HepG2 (cell line): Measurements from ENCODE around the gene CRAT. TPM values are rescaled to one million over a fixed set of nuclear protein-coding genes. Genes with fewer than 3 reads are reported as not detected.

ENCODE experiments used
- CREM ChIP-seq, 2 experiments: sonication (generic) in 1 of 2; formaldehyde crosslinking in 1 of 2; IDR thresholded peaks; 2 replicates each; pipeline versions ENCODE4 v1.4.0 to v1.6.1; 2016 to 2020; ENCODE audit warnings: antibody characterized with exemption in 1 of 2, mild to moderate bottlenecking in 1 of 2, missing genetic modification reagents in 1 of 2
- ELF4 ChIP-seq: sonication (generic); formaldehyde crosslinking; IDR thresholded peaks from 2 replicates; pipeline ENCODE4 v1.5.0; 2020; ENCODE audit warnings: missing genetic modification reagents, mild to moderate bottlenecking, moderate library complexity, borderline replicate concordance
- JARID2 ChIP-seq: sonication (generic); formaldehyde crosslinking; IDR thresholded peaks from 2 replicates; pipeline ENCODE4 v1.8.1; 2023; ENCODE audit warnings: missing genetic modification reagents, inconsistent platforms; ENCODE audit not compliant: insufficient replicate concordance
- MED8 ChIP-seq: sonication (generic); formaldehyde crosslinking; IDR thresholded peaks from 2 replicates; pipeline ENCODE4 v1.8.1; 2023; ENCODE audit warnings: mild to moderate bottlenecking, missing genetic modification reagents; ENCODE audit not compliant: insufficient replicate concordance
- NFKB2 ChIP-seq: sonication (generic); formaldehyde crosslinking; IDR thresholded peaks from 2 replicates; pipeline ENCODE4 v1.4.0; 2020; ENCODE audit warnings: missing genetic modification reagents, borderline replicate concordance
- PCBP1 ChIP-seq: fragments of 200-400 bp; formaldehyde crosslinking; IDR thresholded peaks from 2 replicates; pipeline ENCODE4 v1.6.1; 2017; ENCODE audit warnings: mild to moderate bottlenecking, low read depth, low read length, borderline replicate concordance
- PHF8 ChIP-seq: sonication (generic); formaldehyde crosslinking; IDR thresholded peaks from 2 replicates; pipeline ENCODE4 v1.5.0; 2020; ENCODE audit warnings: missing genetic modification reagents
- SMARCE1 ChIP-seq: fragments of 450-650 bp; IDR thresholded peaks from 2 replicates; pipeline ENCODE4 v1.6.1; 2017; ENCODE audit warnings: borderline replicate concordance
- YEATS4 ChIP-seq: sonication (generic); formaldehyde crosslinking; IDR thresholded peaks from 2 replicates; pipeline ENCODE4 v1.4.0; 2020; ENCODE audit warnings: missing genetic modification reagents, borderline replicate concordance
- ZBTB7A ChIP-seq: sonication (generic); formaldehyde crosslinking; IDR thresholded peaks from 2 replicates; pipeline ENCODE4 v1.8.0; 2022; ENCODE audit warnings: mild to moderate bottlenecking, missing genetic modification reagents
- ZFX ChIP-seq: sonication (generic); formaldehyde crosslinking; IDR thresholded peaks from 2 replicates; pipeline ENCODE4 v1.4.0; 2020; ENCODE audit warnings: mild to moderate bottlenecking, low read depth, missing genetic modification reagents, moderate library complexity
- ZNF282 ChIP-seq: fragments of 450-650 bp; IDR thresholded peaks from 2 replicates; pipeline ENCODE4 v1.6.1; 2018; ENCODE audit not compliant: partially characterized antibody
- ZNF598 ChIP-seq: sonication (generic); formaldehyde crosslinking; IDR thresholded peaks from 2 replicates; pipeline ENCODE4 v1.5.1; 2020; ENCODE audit warnings: mild to moderate bottlenecking, missing genetic modification reagents, borderline replicate concordance
- ZNF691 ChIP-seq: sonication (generic); formaldehyde crosslinking; IDR thresholded peaks from 2 replicates; pipeline ENCODE4 v1.4.0; 2020; ENCODE audit warnings: missing genetic modification reagents, low read depth, mild to moderate bottlenecking, borderline replicate concordance
- polyA plus RNA-seq, 8 experiments: library from polyadenylated mRNA; depleted of rRNA in 3 of 8; stranded (reverse) in 7 of 8; unstranded in 1 of 8; fragments of >200 nt; fragmentation: Illumina TruSeq in 4 of 8; extraction: Trizol in 4 of 8; gene quantifications; 2 replicates each; pipeline versions ENCODE4 v1.2.1 to v1.2.3, GENCODE V29; 2011 to 2016; ENCODE audit warnings: low read depth in 4 of 8, missing spikeins in 1 of 8, mixed read lengths in 1 of 8; ENCODE audit not compliant: insufficient read depth in 1 of 8
- total RNA-seq, 5 experiments: library from RNA; depleted of rRNA; stranded (reverse); fragments of >200 nt; fragmentation: Illumina TruSeq; extraction: Trizol; gene quantifications; 2 replicates each; pipeline ENCODE4 v1.2.3, GENCODE V29; 2016; ENCODE audit warnings: low read depth in 1 of 5
- TF ChIP-seq, protein P1 (sequence below): sonication (generic); formaldehyde crosslinking; IDR thresholded peaks from 2 replicates; pipeline ENCODE4 v1.4.0; 2020; ENCODE audit warnings: missing genetic modification reagents, borderline replicate concordance
- TF ChIP-seq, protein P2 (sequence below): sonication (generic); formaldehyde crosslinking; IDR thresholded peaks from 2 replicates; pipeline ENCODE4 v1.5.1; 2020; ENCODE audit warnings: mild to moderate bottlenecking, moderate library complexity, missing genetic modification reagents
- TF ChIP-seq, protein P3 (sequence below): sonication (generic); formaldehyde crosslinking; IDR thresholded peaks from 2 replicates; pipeline ENCODE4 v1.5.1; 2020; ENCODE audit warnings: mild to moderate bottlenecking, missing genetic modification reagents, moderate library complexity

CRAT gene
- total and polyA plus RNA-seq, 2 of the 13 experiments (the other 11 are each of a cell fraction or from before 2014, with no cell fraction given): 26.1 to 26.6 TPM

DNA sequence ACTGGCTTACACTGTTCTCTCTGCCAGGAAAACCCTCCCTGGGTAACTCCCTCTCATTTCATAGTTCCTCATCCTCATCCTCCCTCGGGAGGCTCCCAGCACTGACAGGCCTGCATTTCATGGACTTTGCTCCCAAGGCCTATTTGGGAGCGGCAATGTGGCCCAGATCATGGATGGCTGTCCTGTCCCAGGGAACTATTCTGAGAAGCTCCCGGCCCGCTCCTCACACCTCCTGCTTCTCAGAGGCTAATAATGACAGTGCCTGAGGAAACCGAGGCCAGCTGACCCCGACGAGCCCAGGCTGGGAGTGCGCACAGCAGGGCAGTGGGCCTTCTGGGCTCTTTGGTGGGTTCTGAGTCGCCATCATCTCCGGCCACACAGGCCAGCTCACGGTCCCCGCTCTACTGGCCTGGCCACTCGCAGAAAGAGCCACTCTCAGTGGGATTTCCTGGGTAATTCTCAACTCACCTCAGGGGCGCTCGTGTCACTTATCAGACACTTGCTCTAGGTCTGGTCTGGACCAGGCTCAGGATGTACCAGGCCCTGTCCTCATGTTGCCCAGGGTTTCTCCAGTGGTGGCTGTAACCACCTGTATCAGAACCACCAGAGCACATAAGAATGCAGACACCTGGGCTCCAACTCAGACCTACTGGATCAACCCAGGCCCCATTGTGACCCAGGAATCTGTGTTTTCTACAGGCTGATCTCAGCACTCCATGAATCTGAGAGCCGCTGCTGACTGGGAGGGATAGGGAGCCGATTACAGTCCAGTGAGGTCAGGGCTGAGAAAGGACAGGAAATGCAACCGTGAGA is 31.7 kb downstream of the CRAT start (continued):
- TF ChIP-seq PHF8 (CRISPR knock-in tag): peak; percentile 52
- TF ChIP-seq CREM (IDR thresholded peaks at IDR 0.05): no peak
- no peak for TF ChIP-seq CREM (CRISPR knock-in tag; IDR thresholded peaks at IDR 0.05)
- TF ChIP-seq NFKB2: no peak
- TF ChIP-seq MED8 (CRISPR knock-in tag): no peak
- TF ChIP-seq ZFX (CRISPR knock-in tag): peak; percentile 72
- 0 out of 2 replicates have a peak, but pooled peaks have one; percentile 28 for TF ChIP-seq YEATS4 (CRISPR knock-in tag)
- TF ChIP-seq ZBTB7A (CRISPR knock-in tag): no peak
- TF ChIP-seq ZNF282: no peak
- no peak for TF ChIP-seq ELF4 (CRISPR knock-in tag)
- TF ChIP-seq ZNF598 (CRISPR knock-in tag): no peak
- no peak for TF ChIP-seq ZNF691 (CRISPR knock-in tag)
- TF ChIP-seq JARID2 (CRISPR knock-in tag): no peak
- TF ChIP-seq SMARCE1: no peak
- TF ChIP-seq, protein P1, sequence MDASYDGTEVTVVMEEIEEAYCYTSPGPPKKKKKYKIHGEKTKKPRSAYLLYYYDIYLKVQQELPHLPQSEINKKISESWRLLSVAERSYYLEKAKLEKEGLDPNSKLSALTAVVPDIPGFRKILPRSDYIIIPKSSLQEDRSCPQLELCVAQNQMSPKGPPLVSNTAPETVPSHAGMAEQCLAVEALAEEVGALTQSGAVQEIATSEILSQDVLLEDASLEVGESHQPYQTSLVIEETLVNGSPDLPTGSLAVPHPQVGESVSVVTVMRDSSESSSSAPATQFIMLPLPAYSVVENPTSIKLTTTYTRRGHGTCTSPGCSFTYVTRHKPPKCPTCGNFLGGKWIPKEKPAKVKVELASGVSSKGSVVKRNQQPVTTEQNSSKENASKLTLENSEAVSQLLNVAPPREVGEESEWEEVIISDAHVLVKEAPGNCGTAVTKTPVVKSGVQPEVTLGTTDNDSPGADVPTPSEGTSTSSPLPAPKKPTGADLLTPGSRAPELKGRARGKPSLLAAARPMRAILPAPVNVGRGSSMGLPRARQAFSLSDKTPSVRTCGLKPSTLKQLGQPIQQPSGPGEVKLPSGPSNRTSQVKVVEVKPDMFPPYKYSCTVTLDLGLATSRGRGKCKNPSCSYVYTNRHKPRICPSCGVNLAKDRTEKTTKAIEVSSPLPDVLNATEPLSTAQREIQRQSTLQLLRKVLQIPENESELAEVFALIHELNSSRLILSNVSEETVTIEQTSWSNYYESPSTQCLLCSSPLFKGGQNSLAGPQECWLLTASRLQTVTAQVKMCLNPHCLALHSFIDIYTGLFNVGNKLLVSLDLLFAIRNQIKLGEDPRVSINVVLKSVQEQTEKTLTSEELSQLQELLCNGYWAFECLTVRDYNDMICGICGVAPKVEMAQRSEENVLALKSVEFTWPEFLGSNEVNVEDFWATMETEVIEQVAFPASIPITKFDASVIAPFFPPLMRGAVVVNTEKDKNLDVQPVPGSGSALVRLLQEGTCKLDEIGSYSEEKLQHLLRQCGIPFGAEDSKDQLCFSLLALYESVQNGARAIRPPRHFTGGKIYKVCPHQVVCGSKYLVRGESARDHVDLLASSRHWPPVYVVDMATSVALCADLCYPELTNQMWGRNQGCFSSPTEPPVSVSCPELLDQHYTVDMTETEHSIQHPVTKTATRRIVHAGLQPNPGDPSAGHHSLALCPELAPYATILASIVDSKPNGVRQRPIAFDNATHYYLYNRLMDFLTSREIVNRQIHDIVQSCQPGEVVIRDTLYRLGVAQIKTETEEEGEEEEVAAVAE (CRISPR knock-in tag): no peak
- TF ChIP-seq, protein P2, sequence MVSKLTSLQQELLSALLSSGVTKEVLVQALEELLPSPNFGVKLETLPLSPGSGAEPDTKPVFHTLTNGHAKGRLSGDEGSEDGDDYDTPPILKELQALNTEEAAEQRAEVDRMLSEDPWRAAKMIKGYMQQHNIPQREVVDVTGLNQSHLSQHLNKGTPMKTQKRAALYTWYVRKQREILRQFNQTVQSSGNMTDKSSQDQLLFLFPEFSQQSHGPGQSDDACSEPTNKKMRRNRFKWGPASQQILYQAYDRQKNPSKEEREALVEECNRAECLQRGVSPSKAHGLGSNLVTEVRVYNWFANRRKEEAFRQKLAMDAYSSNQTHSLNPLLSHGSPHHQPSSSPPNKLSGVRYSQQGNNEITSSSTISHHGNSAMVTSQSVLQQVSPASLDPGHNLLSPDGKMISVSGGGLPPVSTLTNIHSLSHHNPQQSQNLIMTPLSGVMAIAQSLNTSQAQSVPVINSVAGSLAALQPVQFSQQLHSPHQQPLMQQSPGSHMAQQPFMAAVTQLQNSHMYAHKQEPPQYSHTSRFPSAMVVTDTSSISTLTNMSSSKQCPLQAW (CRISPR knock-in tag): no peak
- TF ChIP-seq, protein P3, sequence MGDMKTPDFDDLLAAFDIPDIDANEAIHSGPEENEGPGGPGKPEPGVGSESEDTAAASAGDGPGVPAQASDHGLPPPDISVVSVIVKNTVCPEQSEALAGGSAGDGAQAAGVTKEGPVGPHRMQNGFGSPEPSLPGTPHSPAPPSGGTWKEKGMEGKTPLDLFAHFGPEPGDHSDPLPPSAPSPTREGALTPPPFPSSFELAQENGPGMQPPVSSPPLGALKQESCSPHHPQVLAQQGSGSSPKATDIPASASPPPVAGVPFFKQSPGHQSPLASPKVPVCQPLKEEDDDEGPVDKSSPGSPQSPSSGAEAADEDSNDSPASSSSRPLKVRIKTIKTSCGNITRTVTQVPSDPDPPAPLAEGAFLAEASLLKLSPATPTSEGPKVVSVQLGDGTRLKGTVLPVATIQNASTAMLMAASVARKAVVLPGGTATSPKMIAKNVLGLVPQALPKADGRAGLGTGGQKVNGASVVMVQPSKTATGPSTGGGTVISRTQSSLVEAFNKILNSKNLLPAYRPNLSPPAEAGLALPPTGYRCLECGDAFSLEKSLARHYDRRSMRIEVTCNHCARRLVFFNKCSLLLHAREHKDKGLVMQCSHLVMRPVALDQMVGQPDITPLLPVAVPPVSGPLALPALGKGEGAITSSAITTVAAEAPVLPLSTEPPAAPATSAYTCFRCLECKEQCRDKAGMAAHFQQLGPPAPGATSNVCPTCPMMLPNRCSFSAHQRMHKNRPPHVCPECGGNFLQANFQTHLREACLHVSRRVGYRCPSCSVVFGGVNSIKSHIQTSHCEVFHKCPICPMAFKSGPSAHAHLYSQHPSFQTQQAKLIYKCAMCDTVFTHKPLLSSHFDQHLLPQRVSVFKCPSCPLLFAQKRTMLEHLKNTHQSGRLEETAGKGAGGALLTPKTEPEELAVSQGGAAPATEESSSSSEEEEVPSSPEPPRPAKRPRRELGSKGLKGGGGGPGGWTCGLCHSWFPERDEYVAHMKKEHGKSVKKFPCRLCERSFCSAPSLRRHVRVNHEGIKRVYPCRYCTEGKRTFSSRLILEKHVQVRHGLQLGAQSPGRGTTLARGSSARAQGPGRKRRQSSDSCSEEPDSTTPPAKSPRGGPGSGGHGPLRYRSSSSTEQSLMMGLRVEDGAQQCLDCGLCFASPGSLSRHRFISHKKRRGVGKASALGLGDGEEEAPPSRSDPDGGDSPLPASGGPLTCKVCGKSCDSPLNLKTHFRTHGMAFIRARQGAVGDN (CRISPR knock-in tag): peak; percentile 79
- no peak for TF ChIP-seq PCBP1
